H9 (cell line): ENCODE measurements around the gene DCLRE1B. TPM values are rescaled to one million over a fixed set of nuclear protein-coding genes. Genes with fewer than 3 reads are reported as not detected.

Experiments
- DNase-seq: peaks from one replicate; pipeline ENCODE4 v3.0.0-alpha.2; 2017
- H2AFZ ChIP-seq: one replicate; pipeline ENCODE4 v1.6.1; 2013; ENCODE audit warnings: mild to moderate bottlenecking, low read length, control low read depth, moderate library complexity
- H2AK5ac ChIP-seq: 2 replicates; pipeline ENCODE4 v1.6.1; 2013; ENCODE audit warnings: low read length, control low read depth, mixed read lengths; ENCODE audit not compliant: insufficient read length
- H2BK120ac ChIP-seq: one replicate; pipeline ENCODE4 v1.6.1; 2013; ENCODE audit warnings: low read depth, mild to moderate bottlenecking, low read length, control low read depth, inconsistent platforms; ENCODE audit not compliant: poor library complexity, severe bottlenecking
- H2BK12ac ChIP-seq: 2 replicates; pipeline ENCODE4 v1.6.1; 2013; ENCODE audit warnings: low read length, control low read depth, mixed read lengths, low read depth; ENCODE audit not compliant: insufficient read length
- H2BK15ac ChIP-seq: 2 replicates; pipeline ENCODE4 v1.6.1; 2013; ENCODE audit warnings: low read depth, low read length, control low read depth
- H2BK20ac ChIP-seq: one replicate; pipeline ENCODE4 v1.6.1; 2013; ENCODE audit warnings: low read depth, mild to moderate bottlenecking, low read length, control low read depth, inconsistent platforms; ENCODE audit not compliant: poor library complexity, severe bottlenecking
- H2BK5ac ChIP-seq: 2 replicates; pipeline ENCODE4 v1.6.1; 2013; ENCODE audit warnings: low read length, control low read depth, mixed read lengths; ENCODE audit not compliant: insufficient read length
- H3K14ac ChIP-seq: 2 replicates; pipeline ENCODE4 v1.6.1; 2013; ENCODE audit warnings: low read length, control low read depth; ENCODE audit not compliant: insufficient read depth
- H3K18ac ChIP-seq: 2 replicates; pipeline ENCODE4 v1.6.1; 2013; ENCODE audit warnings: low read depth, mild to moderate bottlenecking, mixed read lengths, low read length, control low read depth; ENCODE audit not compliant: insufficient read length
- H3K23ac ChIP-seq: 2 replicates; pipeline ENCODE4 v1.6.1; 2013; ENCODE audit warnings: low read length, control low read depth, mixed read lengths, low read depth; ENCODE audit not compliant: insufficient read length
- H3K23me2 ChIP-seq: 2 replicates; pipeline ENCODE4 v1.6.1; 2013; ENCODE audit warnings: low read depth, mild to moderate bottlenecking, mixed read lengths, low read length, control low read depth; ENCODE audit not compliant: insufficient read length, poor library complexity, severe bottlenecking
- H3K27ac ChIP-seq: 2 replicates; pipeline ENCODE4 v1.5.1; 2013; ENCODE audit warnings: low read length, control low read depth, mixed read lengths, low read depth; ENCODE audit not compliant: insufficient read length
- H3K27me3 ChIP-seq: 2 replicates; pipeline ENCODE4 v1.6.1; 2013; ENCODE audit warnings: low read length, control low read depth, inconsistent platforms; ENCODE audit not compliant: insufficient read depth
- H3K4ac ChIP-seq: 2 replicates; pipeline ENCODE4 v1.6.1; 2013; ENCODE audit warnings: low read depth, mild to moderate bottlenecking, control low read depth, inconsistent platforms, low read length, moderate library complexity
- H3K4me1 ChIP-seq: 2 replicates; pipeline ENCODE4 v1.6.1; 2013; ENCODE audit warnings: low read length, control low read depth, inconsistent platforms; ENCODE audit not compliant: insufficient read depth
- H3K4me2 ChIP-seq: 2 replicates; pipeline ENCODE4 v1.6.1; 2013; ENCODE audit warnings: low read length, control low read depth, mixed read lengths; ENCODE audit not compliant: insufficient read length, insufficient read depth
- H3K56ac ChIP-seq: 2 replicates; pipeline ENCODE4 v1.6.1; 2013; ENCODE audit warnings: low read depth, mild to moderate bottlenecking, mixed read lengths, low read length, control low read depth; ENCODE audit not compliant: insufficient read length
- H3K79me1 ChIP-seq: 2 replicates; pipeline ENCODE4 v1.6.1; 2013; ENCODE audit warnings: low read depth, mild to moderate bottlenecking, moderate library complexity, low read length, control low read depth, inconsistent platforms; ENCODE audit not compliant: insufficient read depth, poor library complexity, severe bottlenecking
- H3K79me2 ChIP-seq: 2 replicates; pipeline ENCODE4 v1.6.1; 2013; ENCODE audit warnings: low read length, control low read depth, inconsistent platforms; ENCODE audit not compliant: insufficient read depth
- H3K9ac ChIP-seq: 2 replicates; pipeline ENCODE4 v1.6.1; 2013; ENCODE audit warnings: low read length, control low read depth, mixed read lengths; ENCODE audit not compliant: insufficient read length; ENCODE audit errors: extremely low read depth
- H3K9me3 ChIP-seq: one replicate; pipeline ENCODE4 v1.6.1; 2013; ENCODE audit warnings: low read depth, low read length, inconsistent platforms; ENCODE audit not compliant: control insufficient read depth
- H3T11ph ChIP-seq: one replicate; pipeline ENCODE4 v1.6.1; 2013; ENCODE audit warnings: mild to moderate bottlenecking, low read length, control low read depth, inconsistent platforms
- H4K20me1 ChIP-seq: one replicate; pipeline ENCODE4 v1.6.1; 2013; ENCODE audit not compliant: control insufficient read depth, insufficient read length, insufficient read depth
- H4K5ac ChIP-seq: 2 replicates; pipeline ENCODE4 v1.6.1; 2013; ENCODE audit warnings: low read depth, mild to moderate bottlenecking, mixed read lengths, low read length, control low read depth; ENCODE audit not compliant: insufficient read length
- H4K8ac ChIP-seq: replicated peaks from 2 replicates; pipeline ENCODE4 v1.6.1; 2013; ENCODE audit warnings: low read length, control low read depth, mixed read lengths, low read depth; ENCODE audit not compliant: insufficient read length
- H4K91ac ChIP-seq: 2 replicates; pipeline ENCODE4 v1.6.1; 2013; ENCODE audit warnings: low read depth, mild to moderate bottlenecking, moderate library complexity, mixed read lengths, low read length, control low read depth; ENCODE audit not compliant: insufficient read length
- H3K27ac Mint-ChIP-seq, 3 experiments: 2 replicates in 2 of 3; 3 replicates in 1 of 3; pipeline ENCODE4 v1.8.0; 2020 to 2021; ENCODE audit warnings: mixed read lengths in 3 of 3, mild to moderate bottlenecking in 1 of 3, moderate library complexity in 1 of 3
- H3K27me3 Mint-ChIP-seq: 2 replicates; pipeline ENCODE4 v1.8.0; 2021; ENCODE audit warnings: low read depth, mild to moderate bottlenecking, moderate library complexity, mixed read lengths
- H3K36me3 Mint-ChIP-seq, 3 experiments: 2 replicates in 2 of 3; 3 replicates in 1 of 3; pipeline ENCODE4 v1.8.0; 2020 to 2021; ENCODE audit warnings: low read depth in 3 of 3, mixed read lengths in 3 of 3; ENCODE audit not compliant: insufficient read depth in 1 of 3
- H3K4me1 Mint-ChIP-seq, 2 experiments: 2 replicates each; pipeline ENCODE4 v1.8.0; 2020; ENCODE audit warnings: mixed read lengths in 2 of 2
- H3K4me3 Mint-ChIP-seq, 2 experiments: 2 replicates in 1 of 2; 3 replicates in 1 of 2; pipeline ENCODE4 v1.8.0; 2020 to 2021; ENCODE audit warnings: mild to moderate bottlenecking in 2 of 2, mixed read lengths in 2 of 2, moderate library complexity in 1 of 2
- H3K9me3 Mint-ChIP-seq, 2 experiments: 2 replicates in 1 of 2; 3 replicates in 1 of 2; pipeline ENCODE4 v1.8.0; 2020; ENCODE audit warnings: mild to moderate bottlenecking in 2 of 2, mixed read lengths in 2 of 2, moderate library complexity in 1 of 2
- CTCF ChIP-seq: fragments of 200-600 bp; sonication (generic); conservative IDR thresholded peaks from 3 replicates; pipeline ENCODE4 v1.8.0; 2021; ENCODE audit warnings: antibody characterized with exemption, mild to moderate bottlenecking
- WGBS: extraction: QIAGEN DNeasy Blood & Tissue Kit; methylation state at CpG from one replicate; pipeline ENCODE4 v1.1.7; 2013; ENCODE audit warnings: missing lambda C conversion rate, low lambda C conversion rate, mixed read lengths; ENCODE audit not compliant: insufficient read length; ENCODE audit errors: extremely low coverage; 5-methylcytosine and 5-hydroxymethylcytosine counted together
- total RNA-seq: library from RNA; stranded (reverse); gene quantifications from 2 replicates; pipeline ENCODE4 v1.2.1, GENCODE V29; 2021

Gene DCLRE1B
- total RNA-seq, 1 experiment from 2014 or later: 13.4 TPM

GRCh38 chr1:113950908-113951307 lies 45.8 kb downstream of the DCLRE1B start:
- Histone ChIP-seq H3K4ac (no peak overlapping the region), H2BK120ac (no peak overlapping the region), H3K4me2 (no peak overlapping the region), H3K18ac (no peak overlapping the region), H3K27ac (no peak overlapping the region), H3K79me2 (no peaks in the 10 kb centered on the region; the same call in 1 of the 2 replicates), H2BK15ac (no peak overlapping the region), H2AFZ (no peak overlapping the region), H3K56ac (no peak overlapping the region), H3K23me2 (no peaks in the 10 kb centered on the region), H3K27me3 (no peaks in the 10 kb centered on the region), H3K79me1 (peaks cover 9% of the 10 kb centered on the region), H3K9ac (no peak overlapping the region), H3K23ac (no peak overlapping the region), H2AK5ac (no peak overlapping the region), H3T11ph (no peak overlapping the region), H4K91ac (no peak overlapping the region), H2BK12ac (no peak overlapping the region), H3K14ac (no peak overlapping the region), H4K8ac (no peak overlapping the region), H2BK20ac (no peak overlapping the region), H2BK5ac (no peak overlapping the region), H3K4me1 (peaks cover 3% of the 10 kb centered on the region; the same call in 1 of the 2 replicates), H4K5ac (no peak overlapping the region), H3K9me3 (no peaks in the 10 kb centered on the region), H4K20me1 (no peaks in the 10 kb centered on the region)
- no peak for TF ChIP-seq CTCF
- no peaks in the 10 kb centered on the region for H3K27me3 Mint-ChIP-seq
- no peak overlapping the region for H3K4me3 Mint-ChIP-seq
- no peak for DNase-seq
- H3K36me3 Mint-ChIP-seq: peaks cover 3 to 21% (median 10%) of the 10 kb centered on the region in 3 experiments; a peak in 5 of 7 replicates
- H3K4me1 Mint-ChIP-seq: peaks cover 24 to 27% of the 10 kb centered on the region in 2 experiments
- WGBS: no CpG with 5 or more reads among the region's 1 CpG
- no peaks in the 10 kb centered on the region for H3K9me3 Mint-ChIP-seq
- H3K27ac Mint-ChIP-seq: no peak overlapping the region
